T47D (cell line): Measurements from ENCODE around the gene SLC5A3.

ENCODE experiments used
- DNase-seq, 2 experiments: peaks; one replicate each; pipeline versions ENCODE4 v3.0.0 to v3.0.0-alpha.2; 2011 to 2012; ENCODE audit warnings: low read depth in 1 of 2, low spot score in 1 of 2
- JUND ChIP-seq: IDR thresholded peaks from 2 replicates; pipeline ENCODE4 v1.6.1; 2012; ENCODE audit warnings: low read depth
- in situ Hi-C: cut with HindIII; loops from 2 replicates; pipeline ENCODE4 v1.10.0; 2016; ENCODE audit warnings: low sequenced_read_pairs, low pct_unique_long_range_greater_than_20kb

Gene SLC5A3

DNA sequence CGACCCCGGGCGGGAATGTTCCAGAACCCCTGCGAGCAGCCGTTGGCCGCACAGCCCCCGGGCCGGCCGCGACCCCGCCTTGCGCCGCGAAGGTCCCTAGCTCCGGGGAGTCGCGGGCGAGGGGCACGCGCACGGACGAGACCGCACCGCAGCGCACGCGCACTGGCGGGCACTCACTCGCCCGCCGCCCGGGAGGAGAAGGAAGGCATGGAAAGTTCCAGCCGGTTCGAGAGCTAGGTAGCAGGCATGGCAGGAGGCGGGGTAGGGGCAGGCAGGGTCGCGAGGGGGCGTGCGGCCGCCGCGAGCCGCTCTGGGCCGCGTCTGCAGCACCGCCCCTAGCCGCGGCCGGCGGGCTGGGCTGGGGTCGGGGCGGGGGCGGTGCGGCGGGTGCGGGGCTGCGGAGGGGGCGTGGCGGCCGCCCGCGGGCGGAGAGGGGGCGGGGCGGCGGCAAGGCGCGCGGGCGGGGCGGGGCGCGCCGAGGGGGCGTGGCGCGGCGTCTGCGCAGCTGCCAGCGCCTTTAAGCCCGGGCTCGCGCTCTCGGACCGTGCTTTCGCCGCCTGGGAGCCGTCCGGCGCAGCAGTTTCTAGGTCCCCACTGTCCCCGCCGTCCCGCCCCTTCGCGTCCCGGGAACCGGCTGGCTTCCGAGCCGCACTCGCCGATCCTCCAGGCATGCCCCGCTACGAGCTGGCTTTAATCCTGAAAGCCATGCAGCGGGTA lies at the start of gene SLC5A3, which contains the start of gene MRPS6:
SLC5A3 (plus strand) TSS at position 547 of the 717 bp plus-strand sequence. CDS start 21,621 bp downstream, outside the sequence.
MRPS6 (plus strand) TSS at position 547 of the 717 bp plus-strand sequence; CDS start at position 670, 123 bp downstream.
- in situ Hi-C loops, result loop anchor here (25.0 kb wide), 1 partner anchor 111 kb away; no protein-coding TSS in a partner anchor
- peak; percentile 60 to 92 for DNase-seq
- no peak for TF ChIP-seq JUND

DNA sequence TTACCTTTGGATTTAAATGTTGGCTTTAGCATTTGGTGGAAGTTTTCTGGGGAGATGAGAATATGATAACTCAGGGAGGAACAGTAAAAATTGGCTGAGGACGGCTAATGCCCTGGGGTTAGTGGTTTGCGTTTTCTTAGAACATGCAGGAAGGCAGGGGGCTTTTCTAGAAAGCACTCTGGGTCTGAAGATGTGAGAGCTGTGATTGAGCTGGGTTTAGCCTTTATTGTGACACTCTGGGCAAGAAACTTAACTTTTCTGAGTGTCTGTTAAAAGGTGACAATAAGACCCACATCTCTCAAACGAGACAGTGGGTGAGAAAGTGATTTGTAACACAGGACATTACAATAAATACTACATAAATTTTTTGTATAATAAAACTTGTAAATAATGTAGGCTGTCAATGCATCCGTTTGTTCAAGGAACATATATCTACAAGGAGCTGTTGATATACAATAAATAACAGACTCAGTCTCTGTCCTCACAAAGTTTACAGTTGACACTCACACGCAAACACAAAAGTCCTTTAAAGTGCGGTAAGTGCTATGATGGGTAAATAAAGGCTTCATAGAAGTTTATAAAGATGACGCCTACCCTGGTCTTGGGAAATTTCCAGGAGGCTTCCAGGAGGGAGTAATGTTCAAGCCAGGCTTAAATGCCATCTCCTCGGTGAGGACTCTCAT lies 49.5 kb upstream of the SLC5A3 start:
- in situ Hi-C loops, result no loop called here
- no peak for DNase-seq
- TF ChIP-seq JUND, result no peak

- DNase-seq, result no peak
- in situ Hi-C loops, result no loop called here
- TF ChIP-seq JUND, result no peak
Measured at GRCh38 chr21:34024374-34024693, 49.0 kb upstream of the SLC5A3 start.

GRCh38 chr21:34027721-34028461 lies 45.5 kb upstream of the SLC5A3 start:
- in situ Hi-C loops, result no loop called here
- no peak for TF ChIP-seq JUND
- DNase-seq, result no peak

DNA sequence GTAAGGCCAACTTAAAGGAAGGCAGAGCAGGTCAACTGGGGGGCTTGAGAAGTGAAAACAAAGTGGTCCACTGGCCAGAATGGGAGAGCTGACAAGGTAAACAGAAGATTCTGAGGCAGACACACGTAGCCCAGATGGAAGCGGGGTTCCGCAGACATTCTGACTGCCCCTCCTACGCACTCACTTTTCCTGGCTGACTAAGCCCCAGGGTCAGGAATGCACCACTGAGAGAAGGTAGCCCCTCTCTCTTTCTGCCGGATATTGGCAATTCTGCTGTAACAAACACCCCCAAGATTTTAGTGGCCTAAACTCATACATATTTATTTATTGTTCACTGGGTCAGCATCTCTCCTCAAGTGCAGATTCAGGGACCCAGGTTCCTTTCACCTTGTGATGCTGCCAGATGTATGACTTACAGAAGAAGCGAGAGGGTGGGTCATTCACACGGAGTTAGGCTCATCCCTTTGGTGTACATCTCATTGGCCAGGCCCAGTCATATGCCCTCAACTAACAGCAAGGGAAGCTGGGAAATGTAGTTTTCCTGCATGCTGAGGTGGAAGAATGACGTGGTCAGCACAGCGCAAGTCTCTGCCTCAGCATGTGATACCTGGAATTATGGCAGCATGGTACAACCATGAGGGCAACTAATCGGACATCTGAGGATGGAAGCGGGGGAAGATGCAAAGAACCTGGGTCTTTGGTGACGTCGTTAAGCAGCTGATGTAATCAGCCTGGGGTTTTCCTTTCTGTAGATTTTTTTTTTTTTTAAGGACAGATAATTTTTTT lies 43.4 kb upstream of the SLC5A3 start:
- TF ChIP-seq JUND, result no peak
- in situ Hi-C loops, result no loop called here
- DNase-seq, result peak; percentile 55 to 93

- DNase-seq, result no peak
- no peak for TF ChIP-seq JUND
- in situ Hi-C loops, result no loop called here
Measured at GRCh38 chr21:34031835-34032370, 41.5 kb upstream of the SLC5A3 start.

DNA sequence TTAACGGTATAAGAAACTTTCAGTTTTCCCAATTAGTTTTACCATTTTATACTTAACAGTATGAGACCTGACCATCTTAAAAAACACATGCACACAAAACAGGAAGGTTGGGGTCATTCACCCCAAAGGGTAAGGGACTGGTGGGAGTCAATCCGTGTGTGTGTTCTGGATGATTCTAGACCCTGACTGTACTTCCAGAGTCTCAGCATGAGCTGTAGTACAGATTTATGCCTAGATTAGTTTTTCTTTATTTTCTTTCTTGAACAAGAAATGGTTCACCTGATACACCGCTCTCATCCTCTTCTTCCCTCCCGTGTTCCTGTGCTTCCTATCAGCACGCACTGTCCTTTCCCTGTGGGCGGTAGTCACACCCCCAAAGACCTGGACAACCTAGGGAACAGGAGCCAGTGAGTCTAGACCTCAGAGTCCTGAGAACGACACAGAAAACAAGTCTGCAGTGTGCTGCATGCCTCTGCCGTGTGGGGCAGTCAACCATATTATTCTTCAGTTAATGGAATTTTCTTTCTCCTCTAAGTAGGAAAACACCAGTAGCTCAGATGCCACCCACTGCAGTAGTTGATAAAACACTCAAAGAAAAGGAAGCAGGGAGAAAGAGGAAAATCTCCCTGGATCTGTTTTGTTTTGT lies 38.9 kb upstream of the SLC5A3 start:
- TF ChIP-seq JUND, result no peak
- in situ Hi-C loops, result no loop called here

GRCh38 chr21:34035619-34036354 lies 37.6 kb upstream of the SLC5A3 start:
- in situ Hi-C loops, result no loop called here
- DNase-seq, result no peak
- no peak for TF ChIP-seq JUND

More for the DNA sequence above, 38.9 kb upstream of the SLC5A3 start:
- DNase-seq, result peak in 1 of 2 experiments; percentile 33

DNA sequence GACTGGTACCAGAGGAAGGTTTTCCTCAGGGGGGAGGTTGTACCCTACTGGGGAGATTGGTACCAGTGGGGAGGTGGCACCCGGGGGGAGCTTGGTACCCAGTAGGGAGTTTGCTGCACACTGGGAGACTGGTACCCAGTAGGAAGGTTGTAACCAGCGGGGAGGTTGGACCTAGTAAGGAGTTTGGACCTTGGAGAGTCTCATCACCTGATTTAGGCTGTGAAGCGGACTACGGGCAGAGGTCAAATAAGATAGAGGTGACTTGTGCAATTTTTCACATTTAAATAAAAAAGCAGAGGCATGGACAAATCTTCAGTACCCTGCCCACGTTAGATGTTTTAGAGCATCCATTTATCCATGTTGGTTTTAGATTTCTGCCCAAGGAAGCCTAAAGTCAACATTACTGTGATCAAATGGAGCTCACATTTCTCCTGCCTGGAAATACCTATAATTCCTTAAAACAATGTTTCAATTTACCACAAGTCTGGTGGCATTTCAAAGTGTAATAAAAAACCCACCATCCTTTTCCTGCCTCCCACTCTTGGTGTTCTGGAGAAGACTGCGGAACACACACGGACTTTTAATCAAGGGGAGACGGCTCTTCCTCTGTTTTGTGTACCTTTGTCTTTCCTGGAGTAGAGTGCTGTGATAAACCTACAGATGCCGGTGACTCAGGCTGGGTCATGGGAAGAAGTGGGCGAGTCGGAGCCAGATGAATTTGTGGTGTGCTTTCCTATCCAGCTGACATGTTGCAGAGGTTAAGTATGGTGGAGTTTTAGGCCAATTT lies 36.2 kb upstream of the SLC5A3 start:
- in situ Hi-C loops, result no loop called here
- DNase-seq, result no peak
- TF ChIP-seq JUND, result no peak

- in situ Hi-C loops, result no loop called here
- no peak for DNase-seq
- no peak for TF ChIP-seq JUND
Measured at GRCh38 chr21:34039678-34040382, 33.5 kb upstream of the SLC5A3 start.
